GM13976 (cell line): ENCODE results near the gene PIK3AP1.

Experiments
- DNase-seq: peaks from one replicate; pipeline ENCODE4 v3.0.0; 2012; ENCODE audit warnings: low spot score
- in situ Hi-C: fragments of 300-500 bp; cut with MboI; formaldehyde crosslinking; loops from one replicate; pipeline ENCODE4 v1.12.0; 2022; ENCODE audit warnings: low sequenced_read_pairs, mixed read lengths, inconsistent platforms; ENCODE audit not compliant: unreplicated experiment
- TF ChIP-seq, protein P1 (sequence below): IDR thresholded peaks from 2 replicates; pipeline ENCODE4 v1.5.1; 2012; ENCODE audit warnings: borderline replicate concordance, mild to moderate bottlenecking; ENCODE audit not compliant: insufficient read depth; ENCODE audit errors: extremely low read depth, missing control alignments, control extremely low read depth

PIK3AP1 gene

DNA sequence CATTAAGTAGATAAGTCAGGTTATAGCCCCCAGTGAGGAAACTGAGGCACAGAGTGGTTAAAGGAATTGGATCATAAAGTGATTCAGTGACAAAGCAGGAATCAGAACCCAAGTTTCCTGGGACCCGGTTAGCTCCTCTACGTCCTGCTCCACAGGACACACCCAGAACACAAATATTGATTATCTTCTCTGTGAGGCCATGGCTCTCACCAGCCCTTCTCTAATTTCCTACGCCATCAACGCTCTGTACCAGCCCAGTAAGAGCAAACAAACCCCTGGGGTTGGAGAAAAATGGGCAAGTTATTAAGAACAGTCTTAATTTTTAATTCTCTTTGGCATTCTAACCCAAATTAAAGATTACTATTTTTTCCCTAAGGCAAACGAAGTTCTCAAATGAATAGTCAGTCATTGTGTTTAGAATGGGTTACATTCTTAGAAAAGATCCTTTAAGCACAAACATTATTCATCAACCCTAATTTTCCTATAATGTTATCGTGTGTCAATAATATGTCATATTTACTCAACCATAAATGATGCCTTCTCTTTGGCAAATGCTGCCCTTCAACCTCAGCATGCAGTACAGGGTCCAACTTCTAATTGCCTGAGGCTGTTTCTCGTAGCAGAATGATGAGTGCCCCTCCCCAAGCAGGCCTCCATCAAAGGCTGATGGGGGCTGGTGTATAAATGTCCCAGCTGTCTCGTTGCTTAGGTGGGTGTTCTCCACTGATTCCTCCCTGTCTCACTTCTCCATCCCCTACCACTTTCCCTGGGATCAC is 108.1 kb downstream of the PIK3AP1 start:
- no peak for DNase-seq
- TF ChIP-seq, protein P1, sequence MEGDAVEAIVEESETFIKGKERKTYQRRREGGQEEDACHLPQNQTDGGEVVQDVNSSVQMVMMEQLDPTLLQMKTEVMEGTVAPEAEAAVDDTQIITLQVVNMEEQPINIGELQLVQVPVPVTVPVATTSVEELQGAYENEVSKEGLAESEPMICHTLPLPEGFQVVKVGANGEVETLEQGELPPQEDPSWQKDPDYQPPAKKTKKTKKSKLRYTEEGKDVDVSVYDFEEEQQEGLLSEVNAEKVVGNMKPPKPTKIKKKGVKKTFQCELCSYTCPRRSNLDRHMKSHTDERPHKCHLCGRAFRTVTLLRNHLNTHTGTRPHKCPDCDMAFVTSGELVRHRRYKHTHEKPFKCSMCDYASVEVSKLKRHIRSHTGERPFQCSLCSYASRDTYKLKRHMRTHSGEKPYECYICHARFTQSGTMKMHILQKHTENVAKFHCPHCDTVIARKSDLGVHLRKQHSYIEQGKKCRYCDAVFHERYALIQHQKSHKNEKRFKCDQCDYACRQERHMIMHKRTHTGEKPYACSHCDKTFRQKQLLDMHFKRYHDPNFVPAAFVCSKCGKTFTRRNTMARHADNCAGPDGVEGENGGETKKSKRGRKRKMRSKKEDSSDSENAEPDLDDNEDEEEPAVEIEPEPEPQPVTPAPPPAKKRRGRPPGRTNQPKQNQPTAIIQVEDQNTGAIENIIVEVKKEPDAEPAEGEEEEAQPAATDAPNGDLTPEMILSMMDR = no peak
- in situ Hi-C loops = loop anchor here (25.0 kb wide), 1 partner anchor 225 kb away; no protein-coding TSS in a partner anchor

DNA sequence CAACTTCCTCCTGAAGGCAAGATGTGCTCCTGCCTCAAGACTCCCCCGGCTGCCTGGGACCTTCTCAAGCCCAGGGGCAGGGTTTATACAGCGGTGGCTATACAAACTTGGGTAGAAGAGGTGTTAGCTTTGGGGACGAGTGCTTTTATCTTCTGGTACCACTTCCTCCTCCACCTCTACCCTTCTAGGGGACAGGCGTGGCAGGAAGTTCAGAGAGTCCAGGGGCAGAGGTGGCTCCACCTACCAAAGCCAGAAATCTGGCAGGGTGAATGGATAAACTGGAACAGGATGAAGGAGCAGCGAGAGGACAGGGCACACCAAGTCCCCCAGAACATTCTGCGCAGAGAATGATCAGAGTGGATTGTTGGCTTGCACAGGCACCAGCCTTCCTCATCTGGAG is 109.5 kb downstream of the PIK3AP1 start:
- in situ Hi-C loops = loop anchor here (25.0 kb wide), 1 partner anchor 224 kb away; no protein-coding TSS in a partner anchor
- no peak for DNase-seq
- TF ChIP-seq, protein P1 = no peak

DNA sequence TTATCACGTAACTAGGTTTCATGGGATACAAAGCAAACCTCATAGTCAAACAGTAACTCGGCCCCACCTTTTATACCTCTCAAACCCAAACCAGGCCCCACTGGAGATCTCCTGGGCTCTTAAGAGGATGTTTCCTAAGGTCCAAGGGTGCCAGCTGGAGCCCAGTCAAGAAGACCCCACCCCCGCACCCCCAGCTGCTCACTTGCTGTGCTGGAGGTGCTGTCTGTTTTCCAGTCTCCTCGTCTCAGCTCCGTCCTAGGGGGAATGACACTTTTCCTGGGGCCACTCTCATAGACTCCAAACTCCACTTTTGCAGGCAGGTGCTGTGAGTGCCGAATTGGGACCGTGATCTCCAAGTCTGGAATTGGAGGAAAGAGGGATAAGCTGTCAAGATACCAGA is 110.8 kb downstream of the PIK3AP1 start:
- in situ Hi-C loops = loop anchor here (25.0 kb wide), 1 partner anchor 222 kb away; no protein-coding TSS in a partner anchor
- TF ChIP-seq, protein P1 = no peak
- no peak for DNase-seq

DNA sequence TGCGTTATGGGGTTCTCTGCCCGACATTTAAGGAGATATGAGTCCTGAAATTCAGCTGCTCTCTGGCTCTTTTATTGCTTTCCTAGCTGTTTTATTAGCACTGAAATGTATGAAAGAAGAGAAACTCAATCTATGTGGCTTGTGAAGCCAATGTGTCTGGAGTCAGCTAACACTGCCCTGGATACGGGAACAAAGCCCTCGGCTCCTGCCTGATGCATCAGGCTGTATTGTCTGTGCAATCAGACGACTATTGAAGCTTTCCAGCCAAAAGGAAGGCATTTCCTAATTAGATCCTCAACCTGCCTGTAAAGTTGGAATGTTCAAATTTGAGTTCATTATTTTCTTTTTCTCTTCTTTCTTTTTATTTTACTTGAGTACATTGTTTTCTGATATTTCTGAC is 111.5 kb downstream of the PIK3AP1 start:
- TF ChIP-seq, protein P1 = no peak
- no peak for DNase-seq
- in situ Hi-C loops = loop anchor here (25.0 kb wide), 1 partner anchor 222 kb away; no protein-coding TSS in a partner anchor

DNA sequence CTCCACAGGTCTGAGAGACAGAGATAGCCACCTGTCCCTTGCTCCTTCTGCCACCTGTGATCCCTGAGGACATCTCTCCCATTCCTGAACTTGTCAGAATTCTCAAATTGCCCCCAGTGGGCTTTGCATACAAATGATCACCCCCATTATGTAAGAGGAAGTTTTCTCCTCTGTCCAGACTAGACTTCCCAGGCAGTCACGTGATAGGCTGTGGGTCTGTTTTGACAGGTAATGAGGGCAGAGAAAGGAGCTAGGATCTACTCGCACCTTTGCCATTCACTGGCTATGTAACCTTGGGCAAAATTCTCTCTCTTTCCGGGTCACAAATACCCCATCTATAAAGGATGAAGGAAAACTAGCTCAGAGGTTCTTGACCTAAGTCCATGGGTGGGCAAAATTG is 112.1 kb downstream of the PIK3AP1 start:
- TF ChIP-seq, protein P1 = no peak
- DNase-seq = no peak
- in situ Hi-C loops = loop anchor here (25.0 kb wide), 1 partner anchor 221 kb away; no protein-coding TSS in a partner anchor

DNA sequence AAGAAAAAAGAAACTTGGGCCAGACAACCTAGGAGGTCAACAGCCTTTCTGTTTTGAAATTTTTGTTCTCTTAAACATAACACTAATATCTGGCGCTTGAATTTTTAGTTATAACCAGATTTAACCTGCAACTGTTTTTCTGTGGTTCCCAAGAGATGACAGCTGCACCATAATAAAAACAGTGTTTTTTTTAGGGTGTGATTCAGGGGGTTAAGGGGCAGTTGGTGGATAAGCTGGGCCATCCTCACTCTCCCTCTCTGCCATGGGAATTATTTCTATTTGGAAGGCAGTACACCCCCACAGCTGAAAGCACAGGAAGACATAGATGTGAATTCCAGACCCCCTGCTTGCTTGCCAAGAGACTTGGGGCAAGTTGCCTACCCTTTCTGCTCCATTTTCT is 113.4 kb downstream of the PIK3AP1 start:
- no peak for DNase-seq
- TF ChIP-seq, protein P1 = no peak
- in situ Hi-C loops = loop anchor here (25.0 kb wide), 1 partner anchor 220 kb away; no protein-coding TSS in a partner anchor
